NCI-H2107 treated with DMSO at 0.1 percent for 48 hours (cell line): ENCODE data around the gene GMPR.

ENCODE experiments used
- DNase-seq: peaks from one replicate; lab custom pipeline; 2025; ENCODE audit not compliant: unreplicated experiment; lab: John Stamatoyannopoulos, UW

GMPR gene

DNA sequence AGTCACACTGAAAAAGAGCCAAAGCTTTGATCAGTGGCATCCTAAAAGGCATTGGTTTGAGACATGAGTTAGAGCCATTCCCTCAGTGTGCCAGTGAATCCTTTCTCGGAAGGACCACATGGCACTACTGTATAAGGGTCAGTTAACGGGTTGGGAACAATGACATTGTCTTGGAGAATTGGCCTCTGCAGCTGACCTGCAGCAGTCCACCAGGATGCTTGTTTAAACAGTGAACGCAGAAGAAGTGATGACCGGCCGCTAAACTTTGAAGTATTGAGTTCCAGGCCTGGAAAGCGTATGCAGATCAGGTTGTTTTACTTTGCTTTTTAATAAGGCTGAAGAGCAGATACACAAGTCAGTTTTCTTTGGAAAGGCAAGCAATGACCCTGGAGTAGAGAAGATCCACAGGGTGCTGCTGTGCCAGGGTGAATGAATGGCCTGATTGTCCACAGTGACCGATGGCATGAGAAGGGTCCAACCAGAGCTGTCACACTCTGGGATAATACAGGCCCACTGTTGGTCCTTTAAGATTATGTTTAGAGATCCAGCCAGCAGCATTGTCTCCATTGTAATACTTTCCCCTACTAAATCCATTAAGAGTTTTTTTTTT is 57.8 kb downstream of the GMPR start:
- DNase-seq: no peak

DNA sequence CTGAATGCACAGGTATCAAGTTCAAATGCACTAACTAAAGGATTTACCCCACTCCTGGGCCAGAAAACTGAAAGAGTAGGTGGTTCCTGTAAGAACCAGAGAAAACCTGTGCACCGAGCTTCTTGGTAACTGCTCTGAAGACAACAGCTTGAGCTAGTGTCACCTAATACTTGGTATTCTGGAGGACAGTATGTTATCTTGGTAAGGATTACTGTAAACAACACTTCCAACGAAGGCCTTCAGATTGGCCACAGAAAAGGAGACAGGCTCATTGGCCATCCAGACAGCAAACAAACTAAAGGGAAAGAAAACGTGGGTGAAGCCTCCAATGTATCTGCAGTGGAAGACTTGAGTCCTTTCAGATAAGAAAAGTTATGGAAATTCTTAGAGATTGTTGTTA is 61.5 kb downstream of the GMPR start:
- no peak for DNase-seq

GRCh38 chr6:16301511-16301910 is 63.1 kb downstream of the GMPR start:
- no peak for DNase-seq

GRCh38 chr6:16302721-16303552 is 64.5 kb downstream of the GMPR start:
- DNase-seq: no peak

DNA sequence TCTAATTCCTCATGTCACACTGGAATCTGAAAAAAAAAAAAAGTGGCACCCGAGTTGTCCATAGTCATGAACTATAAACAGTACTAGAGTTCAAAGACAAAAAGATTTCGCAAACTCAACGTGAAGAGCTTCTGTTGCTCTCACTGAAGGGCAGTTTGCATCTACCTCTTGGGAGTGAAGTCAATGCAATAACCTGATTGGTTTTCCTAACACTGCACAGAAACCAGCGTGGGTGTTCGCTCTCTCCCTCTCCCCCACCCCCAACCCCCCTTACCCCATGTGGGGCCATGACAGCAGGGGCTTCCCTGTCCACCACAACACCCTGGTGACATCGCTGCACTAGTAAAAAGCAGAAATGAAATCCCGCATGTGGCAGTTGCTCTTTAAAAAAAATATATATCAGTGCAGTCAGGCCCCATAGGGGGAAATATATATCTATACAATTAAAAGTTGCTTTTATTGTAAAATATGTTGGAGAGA is 66.9 kb downstream of the GMPR start:
- DNase-seq: no peak

GRCh38 chr6:16305788-16306187 is 67.4 kb downstream of the GMPR start:
- DNase-seq: no peak

DNA sequence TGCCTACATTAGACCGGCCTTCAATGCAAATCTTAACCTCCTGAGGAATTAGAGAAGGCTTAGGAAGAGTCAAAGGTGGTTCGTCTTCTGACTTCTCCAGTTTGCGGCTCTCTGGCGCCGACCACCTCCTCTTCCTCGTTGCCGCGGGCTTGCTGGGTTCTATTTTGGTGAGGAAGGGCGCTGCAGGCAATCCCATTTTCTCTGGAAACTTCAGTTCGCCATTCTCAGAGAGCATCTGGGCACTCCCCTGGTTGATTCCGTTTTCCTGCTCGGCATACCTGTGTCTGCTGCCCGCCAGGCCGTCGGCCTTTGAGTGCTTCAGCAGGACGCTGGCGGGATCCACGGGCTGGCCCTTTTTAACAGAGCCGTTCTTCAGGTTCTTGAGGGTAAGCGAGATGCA is 67.9 kb downstream of the GMPR start:
- no peak for DNase-seq

DNA sequence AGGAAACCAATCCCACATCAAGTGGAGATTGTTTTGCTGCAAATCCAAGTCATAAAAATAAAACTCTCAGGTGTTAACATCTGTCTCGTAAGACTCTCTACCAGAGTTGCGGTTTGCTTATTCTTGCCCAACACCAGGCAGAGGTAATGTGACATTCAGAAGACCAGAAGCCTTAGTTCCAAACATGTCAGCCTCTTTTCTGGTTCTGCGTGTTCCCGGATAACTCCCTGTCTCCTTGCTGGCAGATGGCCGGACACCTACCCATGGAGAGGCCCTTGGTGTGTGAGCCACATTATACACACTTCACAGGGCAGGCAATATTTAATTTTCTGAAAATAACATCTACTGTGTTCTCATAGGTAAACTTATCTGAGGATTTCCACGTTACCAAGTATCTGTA is 73.4 kb downstream of the GMPR start:
- no peak for DNase-seq

DNA sequence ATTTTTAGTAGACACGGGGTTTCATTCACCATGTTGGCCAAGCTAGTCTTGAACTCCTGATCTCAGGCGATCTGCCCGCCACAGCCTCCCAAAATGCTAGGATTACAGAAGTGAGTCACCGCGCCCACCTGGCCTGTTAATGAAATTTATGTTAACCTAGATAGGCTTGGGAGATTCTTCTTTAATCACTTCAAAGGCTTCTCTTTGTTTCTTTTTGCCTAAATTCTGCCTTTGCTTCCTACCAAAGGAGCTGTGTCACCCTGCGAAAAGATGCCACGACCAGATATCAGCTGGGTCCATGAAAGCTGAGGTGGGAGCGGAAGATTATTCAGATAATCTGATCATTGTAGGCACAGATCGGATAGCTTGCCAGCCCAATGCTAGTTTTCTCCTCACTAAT is 75.3 kb downstream of the GMPR start:
- DNase-seq: no peak

DNA sequence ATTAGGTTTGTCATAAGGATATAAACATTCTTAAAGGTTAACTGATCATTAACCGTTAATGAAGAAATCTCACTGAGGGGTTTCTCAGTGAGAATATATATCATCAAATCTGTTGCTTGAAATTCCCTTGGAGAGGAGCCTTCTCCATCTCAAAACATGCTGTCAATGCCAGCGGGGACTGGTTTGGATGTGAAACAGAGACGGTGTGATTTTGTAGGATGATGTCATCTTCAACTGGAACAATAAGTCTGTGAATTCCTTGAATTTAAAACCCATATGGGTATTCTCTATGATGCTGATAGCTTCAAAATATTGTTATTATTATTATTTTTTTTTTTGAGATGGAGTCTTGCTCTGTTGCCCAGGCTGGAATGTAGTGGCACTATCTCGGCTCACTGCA is 75.9 kb downstream of the GMPR start:
- DNase-seq: no peak

DNA sequence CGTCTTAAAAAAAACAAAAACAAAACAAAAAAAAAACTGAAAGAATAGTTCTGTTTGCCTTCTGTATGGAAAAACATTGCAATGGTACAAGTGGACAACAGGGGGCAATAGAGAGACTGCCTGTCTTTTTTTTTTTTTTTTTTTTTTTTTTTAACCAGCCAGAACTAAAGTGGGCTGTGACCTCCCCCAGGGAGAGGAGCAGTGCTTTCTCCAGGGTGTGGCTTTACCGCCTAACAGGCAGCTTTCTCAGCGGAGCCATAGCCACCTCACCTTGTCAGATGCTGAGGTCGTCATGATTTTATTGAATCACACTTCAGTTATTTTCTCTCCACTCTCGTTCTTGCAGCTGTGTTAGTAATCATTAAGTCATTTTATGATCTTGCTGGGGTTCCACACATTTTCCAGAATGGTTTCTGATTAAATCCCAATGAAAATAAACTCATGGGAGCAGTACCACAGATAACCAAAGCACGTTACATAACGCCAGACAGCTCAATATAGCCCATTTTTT is 78.4 kb downstream of the GMPR start:
- DNase-seq: peak; percentile 8

- DNase-seq: no peak
Observed at GRCh38 chr6:16318538-16318937, 80.2 kb downstream of the GMPR start.

DNA sequence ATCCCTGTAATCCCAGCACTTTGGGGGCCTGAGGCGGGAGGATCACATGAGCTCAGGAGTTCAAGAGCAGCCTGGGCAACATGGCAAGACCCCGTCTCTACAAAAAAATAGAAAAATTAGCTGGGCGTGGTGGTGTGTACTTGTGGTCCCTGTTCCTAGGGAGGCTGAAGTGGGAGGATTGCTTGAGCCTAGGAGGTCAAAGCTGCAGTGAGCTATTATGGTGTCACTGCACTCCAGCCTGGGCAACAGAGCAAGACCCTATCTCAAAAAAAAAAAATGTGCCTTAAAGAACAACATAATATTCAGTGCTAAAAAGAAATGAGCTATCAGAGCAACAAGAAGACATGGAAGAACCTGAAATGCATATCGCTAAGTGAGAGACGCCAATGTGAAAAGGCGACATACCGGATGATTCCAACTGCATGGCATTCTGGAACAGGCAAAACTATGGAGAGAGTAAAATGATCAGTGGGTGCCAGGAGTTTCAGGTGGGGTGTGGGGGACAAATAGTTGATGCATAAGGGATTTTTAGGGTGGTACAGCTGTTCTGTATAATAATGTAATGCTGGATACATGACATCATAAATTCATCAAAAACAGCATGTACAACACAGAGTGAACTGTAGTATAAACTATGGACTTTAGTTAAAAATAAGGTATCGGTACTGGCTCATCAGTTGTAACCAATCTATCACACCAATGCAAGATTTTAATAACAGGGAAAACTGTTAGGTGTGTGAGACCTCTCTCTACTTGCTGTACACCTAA is 80.8 kb downstream of the GMPR start:
- DNase-seq: no peak

DNA sequence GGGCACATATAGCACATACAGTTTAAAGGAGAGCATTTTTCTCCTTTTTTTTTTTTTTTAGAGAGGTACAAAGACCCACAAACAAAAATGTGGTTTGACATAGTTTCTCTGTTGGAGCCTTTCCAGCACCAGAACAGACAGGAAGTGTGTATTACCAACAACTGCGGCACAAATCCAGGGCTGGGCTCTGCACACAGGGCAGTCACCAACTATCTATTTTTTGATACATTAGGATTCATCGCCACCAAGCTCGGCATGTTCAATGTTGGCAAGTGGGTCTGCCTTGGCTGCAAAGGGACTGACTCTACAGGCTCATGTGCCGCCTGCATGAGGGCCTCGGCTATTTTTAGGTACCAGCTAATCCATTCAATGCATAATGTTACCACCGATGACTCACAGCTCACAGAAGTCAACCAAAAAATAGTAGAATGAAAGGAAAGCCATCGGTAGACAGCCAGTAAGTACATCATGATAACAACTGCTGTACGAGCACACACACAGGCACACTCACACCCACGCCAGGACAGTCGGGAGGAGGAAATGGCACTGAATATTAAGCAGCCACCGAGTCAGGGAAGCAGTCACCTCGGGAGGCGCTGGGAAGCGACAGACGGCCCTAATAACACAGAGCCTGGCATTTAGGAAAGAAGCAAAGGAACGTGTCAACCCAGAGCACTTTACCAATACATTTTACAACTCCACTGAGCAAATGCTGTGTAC is 81.6 kb downstream of the GMPR start:
- peak; percentile 5 for DNase-seq

DNA sequence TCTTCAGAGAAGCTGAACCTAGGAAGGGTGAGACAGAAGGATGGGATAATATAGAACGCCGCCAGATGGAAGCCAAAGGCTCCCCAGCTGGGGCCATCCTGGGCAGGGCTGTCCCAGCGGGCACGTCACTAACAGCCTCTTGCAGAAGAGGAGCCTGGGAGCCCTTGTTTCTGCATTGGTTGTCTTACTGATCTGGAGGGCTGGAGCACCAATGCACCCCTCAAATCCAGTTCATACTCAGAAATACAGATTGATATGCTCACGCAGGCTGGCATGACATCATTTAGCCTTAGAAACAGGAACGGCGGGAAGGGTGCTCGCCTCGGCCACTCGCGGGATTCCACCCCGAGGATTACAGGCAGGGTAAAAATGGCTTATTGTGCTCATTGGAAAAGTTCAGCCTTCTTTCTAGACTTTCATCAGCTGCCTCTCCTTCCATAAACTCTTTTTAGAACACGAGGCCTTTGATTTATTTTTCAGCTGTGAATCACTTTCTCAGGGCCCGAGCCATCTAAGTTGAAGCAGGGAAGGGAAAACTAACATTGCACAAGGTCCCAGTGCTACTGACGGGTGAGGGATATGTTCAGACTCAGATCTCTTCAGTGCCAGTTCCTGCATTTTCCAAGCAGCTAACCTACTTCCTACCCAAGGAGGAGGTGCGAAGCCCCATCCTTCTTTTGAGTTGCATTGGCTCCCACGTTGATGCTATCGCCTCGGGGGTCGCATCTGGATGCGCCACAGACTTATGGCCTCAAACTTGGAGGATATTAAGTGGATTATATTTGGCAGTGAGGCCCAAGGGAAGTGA is 82.3 kb downstream of the GMPR start:
- no peak for DNase-seq

- no peak for DNase-seq
Observed at GRCh38 chr6:16321341-16321710, 82.9 kb downstream of the GMPR start.

GRCh38 chr6:16321826-16322225 is 83.4 kb downstream of the GMPR start:
- DNase-seq: no peak

- peak; percentile 82 for DNase-seq
Observed at GRCh38 chr6:16322666-16323312, 84.4 kb downstream of the GMPR start.

GRCh38 chr6:16324184-16324583 is 85.8 kb downstream of the GMPR start:
- DNase-seq: no peak
